SK-N-SH treated with all-trans-retinoic acid at 6 μM for 48 hours (cell line): ENCODE results near the gene BCAR3.
A peak's percentile ranks its signal among the peaks of the same experiment; 100 is the strongest.

Experiments used
- ATAC-seq: fragments of 200-7000 bp; cut with Tn5 transposase; 3 replicates; pipeline ENCODE4 v1.9.1; 2020; ENCODE audit warnings: mild to moderate bottlenecking, moderate library complexity
- BACH2 ChIP-seq: fragments of 250-450 bp; sonication (Bioruptor Pico); IDR thresholded peaks from 2 replicates; pipeline ENCODE4 v1.9.0; 2021; ENCODE audit warnings: mild to moderate bottlenecking, borderline replicate concordance
- CREB5 ChIP-seq: fragments of 250-450 bp; sonication (Bioruptor Pico); IDR thresholded peaks from 2 replicates; pipeline ENCODE4 v1.5.1; 2020; ENCODE audit warnings: low read depth, mild to moderate bottlenecking, moderate library complexity
- CSDC2 ChIP-seq: fragments of 250-450 bp; sonication (Bioruptor Pico); IDR thresholded peaks from 2 replicates; pipeline ENCODE4 v1.5.0; 2020; ENCODE audit warnings: mild to moderate bottlenecking, moderate library complexity
- CSRNP3 ChIP-seq: fragments of 250-450 bp; sonication (Bioruptor Pico); IDR thresholded peaks from 2 replicates; pipeline ENCODE4 v1.5.1; 2021; ENCODE audit warnings: mild to moderate bottlenecking, moderate library complexity
- ESRRG ChIP-seq: fragments of 250-450 bp; sonication (Bioruptor Pico); IDR thresholded peaks from 2 replicates; pipeline ENCODE4 v1.6.1; 2021; ENCODE audit warnings: mild to moderate bottlenecking
- GLIS3 ChIP-seq: fragments of 250-450 bp; sonication (Bioruptor Pico); IDR thresholded peaks from 2 replicates; pipeline ENCODE4 v1.5.0; 2020; ENCODE audit warnings: mild to moderate bottlenecking, moderate library complexity
- ISL1 ChIP-seq: fragments of 250-450 bp; sonication (Bioruptor Pico); IDR thresholded peaks from 2 replicates; pipeline ENCODE4 v2.1.2; 2022; ENCODE audit warnings: mild to moderate bottlenecking, moderate library complexity
- OSR1 ChIP-seq: fragments of 250-450 bp; sonication (Bioruptor Pico); IDR thresholded peaks from 2 replicates; pipeline ENCODE4 v1.8.0; 2022; ENCODE audit warnings: moderate library complexity, mild to moderate bottlenecking, inconsistent platforms
- PATZ1 ChIP-seq: fragments of 250-450 bp; sonication (Bioruptor Pico); IDR thresholded peaks from 2 replicates; pipeline ENCODE4 v1.8.0; 2020; ENCODE audit warnings: mild to moderate bottlenecking, moderate library complexity, borderline replicate concordance
- POU6F1 ChIP-seq: fragments of 250-450 bp; sonication (Bioruptor Pico); IDR thresholded peaks from 2 replicates; pipeline ENCODE4 v1.8.0; 2021; ENCODE audit warnings: low read depth, mild to moderate bottlenecking, moderate library complexity, borderline replicate concordance
- PPARA ChIP-seq: fragments of 250-450 bp; sonication (Bioruptor Pico); IDR thresholded peaks from 2 replicates; pipeline ENCODE4 v1.5.0; 2020; ENCODE audit warnings: mild to moderate bottlenecking, borderline replicate concordance
- RARB ChIP-seq: fragments of 250-450 bp; sonication (Bioruptor Pico); IDR thresholded peaks from 2 replicates; pipeline ENCODE4 v1.8.0; 2021; ENCODE audit warnings: mild to moderate bottlenecking, moderate library complexity
- SNAI2 ChIP-seq: fragments of 250-450 bp; sonication (Bioruptor Pico); IDR thresholded peaks from 2 replicates; pipeline ENCODE4 v1.5.0; 2020; ENCODE audit warnings: mild to moderate bottlenecking, moderate library complexity
- TCF4 ChIP-seq: fragments of 250-450 bp; sonication (Bioruptor Pico); IDR thresholded peaks from 2 replicates; pipeline ENCODE4 v1.8.0; 2021; ENCODE audit warnings: mild to moderate bottlenecking, moderate library complexity, borderline replicate concordance
- TOX ChIP-seq: fragments of 250-450 bp; sonication (Bioruptor Pico); IDR thresholded peaks from 2 replicates; pipeline ENCODE4 v1.8.0; 2021; ENCODE audit warnings: mild to moderate bottlenecking, moderate library complexity, borderline replicate concordance
- TSHZ2 ChIP-seq: fragments of 250-450 bp; sonication (Bioruptor Pico); IDR thresholded peaks from 2 replicates; pipeline ENCODE4 v1.5.0; 2020; ENCODE audit warnings: mild to moderate bottlenecking, moderate library complexity
- ZC3H10 ChIP-seq: fragments of 250-450 bp; sonication (Bioruptor Pico); IDR thresholded peaks from 2 replicates; pipeline ENCODE4 v1.5.1; 2021; ENCODE audit warnings: mild to moderate bottlenecking, moderate library complexity
- ZFP3 ChIP-seq: fragments of 250-450 bp; sonication (Bioruptor Pico); IDR thresholded peaks from 2 replicates; pipeline ENCODE4 v1.5.0; 2020; ENCODE audit warnings: mild to moderate bottlenecking, moderate library complexity
- ZFP30 ChIP-seq: fragments of 450-650 bp; formaldehyde crosslinking; IDR thresholded peaks from 2 replicates; pipeline ENCODE4 v1.5.0; 2022; ENCODE audit warnings: mild to moderate bottlenecking, moderate library complexity
- ZNF565 ChIP-seq: fragments of 450-650 bp; formaldehyde crosslinking; conservative IDR thresholded peaks from 2 replicates; pipeline ENCODE4 v1.5.0; 2020; ENCODE audit warnings: low read depth, mild to moderate bottlenecking, moderate library complexity
- ZNF70 ChIP-seq: fragments of 450-650 bp; formaldehyde crosslinking; IDR thresholded peaks from 2 replicates; pipeline ENCODE4 v1.5.0; 2020; ENCODE audit warnings: mild to moderate bottlenecking, moderate library complexity
- ZNF8 ChIP-seq: fragments of 450-650 bp; formaldehyde crosslinking; IDR thresholded peaks from 2 replicates; pipeline ENCODE4 v1.5.0; 2020; ENCODE audit warnings: mild to moderate bottlenecking, moderate library complexity

The BCAR3 gene

GRCh38 chr1:93633313-93633712, 48.3 kb downstream of the BCAR3 start:
- TF ChIP-seq ZNF70 (CRISPR knock-in tag) (no peak), BACH2 (no peak), ZNF8 (CRISPR knock-in tag) (no peak), OSR1 (CRISPR knock-in tag) (no peak), CREB5 (no peak), RARB (CRISPR knock-in tag) (no peak), ZFP3 (no peak), ZC3H10 (CRISPR knock-in tag) (no peak), CSRNP3 (CRISPR knock-in tag) (no peak), ESRRG (CRISPR knock-in tag) (no peak)
- TF ChIP-seq, all 23 proteins: peak for 0
- ATAC-seq = no peak

- ATAC-seq = peak; percentile 58
- no peak for TF ChIP-seq ZC3H10 (CRISPR knock-in tag)
- no peak for TF ChIP-seq CSDC2 (CRISPR knock-in tag)
- no peak for TF ChIP-seq ZFP30 (CRISPR knock-in tag)
- no peak for TF ChIP-seq PPARA (CRISPR knock-in tag)
- TF ChIP-seq BACH2 = no peak
- TF ChIP-seq CSRNP3 (CRISPR knock-in tag) = no peak
- no peak for TF ChIP-seq SNAI2
- TF ChIP-seq, all 23 proteins: peak for 0
These were observed 49.8 kb downstream of the BCAR3 start for GRCh38 chr1:93631626-93632365.

GRCh38 chr1:93630168-93630567, 51.5 kb downstream of the BCAR3 start:
- ATAC-seq = no peak
- TF ChIP-seq ESRRG (CRISPR knock-in tag) = no peak
- no peak for TF ChIP-seq GLIS3 (CRISPR knock-in tag)
- TF ChIP-seq ZNF565 (CRISPR knock-in tag) = no peak
- no peak for TF ChIP-seq TOX (CRISPR knock-in tag)
- no peak for TF ChIP-seq SNAI2
- TF ChIP-seq BACH2 = no peak

- ATAC-seq = peak; percentile 65
- TF ChIP-seq OSR1 (CRISPR knock-in tag) (no peak), TCF4 (no peak), TSHZ2 (CRISPR knock-in tag) (no peak), RARB (CRISPR knock-in tag) (no peak), TOX (CRISPR knock-in tag) (no peak), SNAI2 (no peak), POU6F1 (no peak), PATZ1 (no peak), ZFP30 (CRISPR knock-in tag) (no peak), CSDC2 (CRISPR knock-in tag) (no peak), ESRRG (CRISPR knock-in tag) (no peak), CSRNP3 (CRISPR knock-in tag) (no peak), ZNF70 (CRISPR knock-in tag) (no peak), ISL1 (no peak)
These were observed 52.3 kb downstream of the BCAR3 start for GRCh38 chr1:93629101-93630059.
